ELF-1 (cell line): ENCODE measurements around the gene ADSS2.

Experiments used
- DNase-seq: peaks from one replicate; pipeline ENCODE4 v3.0.0-alpha.2; 2016; ENCODE audit warnings: low read depth, low spot score

The ADSS2 gene

DNA sequence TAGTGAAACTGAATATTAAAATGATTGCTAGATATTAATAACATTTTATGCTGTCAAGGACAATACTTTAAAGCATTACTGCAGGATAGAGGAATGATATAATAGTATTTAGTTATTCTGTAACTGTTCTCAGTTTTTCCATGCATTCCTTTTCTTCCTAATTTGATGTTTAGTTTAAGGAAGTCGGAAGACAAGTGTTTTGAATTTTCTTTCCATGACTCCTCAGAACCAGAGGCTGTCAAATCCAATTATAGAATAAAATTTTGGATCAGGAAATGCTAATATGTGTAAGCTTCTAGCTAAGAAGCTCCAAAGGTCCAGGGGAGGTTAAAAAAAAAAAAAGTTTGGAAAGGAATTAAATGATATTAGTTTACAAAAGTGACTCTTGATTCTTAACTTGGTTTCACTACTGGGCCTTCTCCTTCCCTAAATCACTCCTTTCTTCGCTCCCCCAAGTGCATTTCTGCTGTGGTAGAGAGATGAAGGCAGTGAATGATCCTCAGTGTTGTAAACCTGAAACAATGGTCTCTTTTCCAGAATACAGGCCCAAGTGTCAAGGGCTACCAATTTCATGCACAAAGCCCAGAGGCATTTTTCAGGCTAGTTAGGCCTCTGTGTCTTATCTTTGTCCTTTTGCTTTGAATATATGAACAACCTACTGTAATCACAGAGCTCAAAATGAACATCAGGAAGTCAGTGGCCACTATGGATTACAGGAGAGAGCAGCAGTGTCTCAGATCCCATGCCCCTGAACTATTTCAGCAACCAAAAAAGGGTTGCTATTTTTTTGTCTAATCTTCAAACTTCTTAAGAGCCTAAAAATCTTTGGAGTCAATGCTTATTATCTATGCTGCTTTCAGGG lies 6.2 kb downstream of the ADSS2 start:
- DNase-seq, result no peak

DNA sequence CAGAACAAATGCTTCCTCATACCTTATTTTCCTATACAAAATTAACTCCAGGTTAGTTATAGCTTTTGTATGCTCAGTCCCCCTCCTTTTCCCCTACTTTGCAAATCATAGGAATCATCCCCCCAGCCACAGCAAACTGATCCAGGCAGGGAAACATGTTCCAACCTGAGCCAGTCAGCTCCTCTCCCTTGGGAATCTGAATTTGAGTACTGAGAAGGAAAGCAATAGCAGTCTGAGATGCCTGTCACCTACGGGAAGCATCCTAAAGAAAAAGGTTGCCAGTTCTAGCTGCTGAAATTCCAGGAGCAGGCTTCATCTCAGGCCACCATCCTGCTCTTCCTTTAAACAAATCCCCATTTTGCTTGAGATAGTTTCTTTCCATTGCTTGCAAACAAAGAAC lies 6.9 kb downstream of the ADSS2 start:
- no peak for DNase-seq

DNA sequence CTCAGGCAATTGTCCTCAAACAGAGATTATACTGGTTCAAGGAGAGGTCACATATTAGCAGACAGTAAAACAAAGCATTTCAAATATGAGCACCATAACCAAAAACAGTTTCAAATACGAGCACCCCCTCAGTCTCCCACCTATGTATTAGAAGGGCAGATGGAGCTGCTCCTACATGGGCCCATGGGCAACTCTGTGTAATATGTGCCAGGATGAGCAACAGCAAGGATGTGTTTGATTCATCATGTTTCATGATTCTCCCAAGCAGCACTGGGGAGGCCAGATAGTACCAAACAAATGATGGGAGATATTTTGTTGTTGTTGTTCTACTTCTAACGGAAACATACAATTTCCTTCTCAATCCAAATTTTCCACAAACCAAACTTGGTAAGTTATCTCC lies 8.9 kb downstream of the ADSS2 start:
- DNase-seq, result no peak

DNA sequence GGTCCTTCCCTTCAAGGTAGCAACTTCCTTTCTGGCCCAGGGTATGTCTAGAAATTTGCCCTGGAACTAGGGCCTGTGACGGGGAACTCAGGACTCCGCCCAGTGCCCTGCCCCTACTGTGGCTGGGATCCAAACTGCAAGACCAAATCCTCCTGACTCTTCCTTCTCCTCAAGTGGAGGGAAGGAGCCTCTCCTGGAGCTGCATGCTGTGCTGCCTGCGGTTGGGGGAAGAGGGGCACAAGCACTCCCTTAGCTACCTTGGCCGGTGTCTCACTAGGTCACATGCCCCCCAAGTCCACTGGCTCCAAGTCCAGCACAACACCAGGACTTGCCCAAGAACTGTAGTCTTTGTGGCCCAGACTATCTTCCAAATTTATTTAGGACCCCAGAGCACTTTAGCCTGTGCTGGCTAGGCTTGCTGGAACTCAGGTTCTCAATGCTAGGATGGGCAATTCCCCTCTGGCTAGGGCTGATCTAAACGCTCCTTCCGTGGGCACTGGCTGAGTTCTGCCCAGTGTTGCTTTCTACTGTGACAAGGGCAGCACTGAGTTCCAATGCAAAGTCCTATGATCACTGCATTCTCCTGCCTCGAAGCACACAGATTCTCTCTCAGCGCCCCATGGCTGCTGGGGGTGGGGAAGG lies 12.2 kb downstream of the ADSS2 start:
- DNase-seq, result peak; percentile 39

DNA sequence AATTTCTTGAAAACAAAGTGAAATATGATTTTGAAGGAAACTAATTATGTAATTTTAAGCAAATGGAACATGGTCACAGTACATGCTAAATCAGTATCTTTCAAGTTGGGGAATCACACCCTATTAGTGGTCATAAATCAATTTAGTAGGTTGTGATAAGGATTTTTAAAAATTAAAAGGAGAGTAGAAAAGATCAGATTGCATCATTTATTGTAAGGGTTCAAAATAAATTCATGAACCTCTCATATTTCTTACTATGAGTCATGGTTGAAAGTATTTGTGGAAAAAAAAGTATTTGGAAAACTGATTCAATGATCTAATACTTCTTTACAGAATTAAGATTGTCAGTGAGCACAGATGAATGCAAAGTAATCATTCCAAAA lies 14.6 kb downstream of the ADSS2 start:
- DNase-seq, result no peak

DNA sequence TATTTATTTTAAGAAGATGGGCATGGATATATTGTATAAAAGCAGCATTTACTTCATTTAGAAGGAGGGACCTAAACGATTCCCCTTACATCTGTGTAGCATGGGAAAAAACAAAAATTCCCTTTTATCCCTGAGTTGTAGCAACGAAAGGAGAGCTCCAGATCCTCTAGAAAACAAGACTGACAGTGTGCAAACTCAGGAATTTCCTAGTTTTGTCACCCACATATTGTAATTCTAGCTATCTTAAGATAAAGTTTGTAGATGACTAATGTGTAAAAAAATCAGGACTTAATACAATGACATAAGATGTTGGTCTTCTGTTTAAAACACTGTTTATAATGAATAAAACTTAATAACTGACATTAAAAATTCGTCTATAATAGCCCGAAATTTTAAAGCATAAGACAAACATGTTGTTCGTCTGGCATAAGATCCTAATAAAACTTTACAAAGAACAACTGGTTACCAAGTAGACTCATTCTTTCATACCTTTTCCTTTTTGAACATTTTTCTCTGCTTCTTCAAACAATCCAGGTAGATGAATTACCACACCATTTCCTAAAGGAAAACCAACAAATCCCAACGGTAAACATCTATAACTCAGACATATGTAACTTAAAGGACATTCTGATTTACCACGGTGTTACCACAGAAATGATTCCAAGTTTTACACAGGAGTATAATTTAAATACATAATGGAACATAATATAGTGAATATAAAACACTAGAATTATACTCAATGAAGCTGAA lies 15.2 kb downstream of the ADSS2 start:
- no peak for DNase-seq

DNA sequence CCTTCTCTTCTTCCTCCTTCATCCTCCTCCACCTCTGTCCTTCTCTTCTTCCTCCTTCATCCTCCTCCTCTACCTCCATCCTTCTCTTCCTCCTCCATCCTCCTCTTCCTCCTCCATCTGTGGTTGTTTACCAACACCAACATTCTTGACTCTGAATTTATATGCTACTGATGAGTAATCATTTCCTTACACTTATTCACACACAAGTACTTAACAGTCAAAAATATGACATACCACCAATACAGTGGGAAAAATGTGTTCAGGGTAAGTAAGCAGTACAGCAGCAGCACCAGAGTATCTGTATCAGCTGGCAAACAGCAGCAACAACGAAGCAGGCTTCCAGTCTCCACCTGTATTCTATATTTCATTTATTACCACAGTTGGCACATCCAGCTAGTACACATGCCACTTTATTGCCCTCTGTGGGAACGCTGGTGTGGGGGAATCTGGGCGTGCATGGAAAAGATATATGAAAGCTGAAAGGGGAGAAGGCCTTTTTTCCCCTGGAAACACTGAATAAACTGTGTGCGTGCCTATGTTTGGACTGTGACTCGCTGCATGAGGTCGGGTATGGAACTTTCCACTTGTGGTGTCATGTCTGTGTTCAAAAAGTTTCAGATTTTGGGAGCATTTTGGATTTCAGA lies 16.0 kb downstream of the ADSS2 start:
- no peak for DNase-seq

DNA sequence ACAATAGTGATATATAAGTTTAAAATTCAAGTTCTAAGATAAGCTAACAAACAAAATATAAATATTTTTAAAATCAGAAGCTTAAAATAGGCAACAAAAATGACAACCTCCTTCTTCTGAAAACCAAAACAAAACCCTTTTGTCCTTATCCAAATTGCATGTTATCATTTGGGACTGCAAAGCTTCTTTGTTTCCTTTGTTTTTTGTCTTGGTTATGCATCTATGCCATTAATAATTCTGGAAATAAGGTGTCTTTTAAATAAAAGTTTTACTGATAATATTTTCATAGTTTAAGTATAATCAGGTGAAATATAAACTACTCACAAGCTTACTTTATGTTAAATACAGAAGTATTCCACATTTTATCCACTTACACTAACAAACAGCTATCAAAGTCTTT lies 20.5 kb downstream of the ADSS2 start:
- DNase-seq, result no peak

DNA sequence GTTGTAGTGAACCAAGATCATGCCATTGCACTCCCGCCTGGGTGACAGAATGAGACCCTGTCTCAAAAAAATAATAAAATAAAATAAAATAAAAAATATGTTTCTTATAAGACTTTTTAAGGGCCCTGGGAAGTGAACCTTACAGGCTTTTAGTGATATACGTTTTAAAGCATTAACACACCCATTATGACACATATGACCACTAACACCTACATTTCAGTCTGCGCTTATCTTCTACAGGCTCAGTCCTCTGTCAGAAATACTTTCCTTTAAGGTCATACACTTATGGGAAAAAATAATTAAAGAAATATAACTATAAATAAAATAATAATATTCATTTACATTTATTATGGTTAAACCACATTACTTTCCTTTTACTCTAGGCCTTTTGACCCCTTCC lies 21.9 kb downstream of the ADSS2 start:
- DNase-seq, result no peak

DNA sequence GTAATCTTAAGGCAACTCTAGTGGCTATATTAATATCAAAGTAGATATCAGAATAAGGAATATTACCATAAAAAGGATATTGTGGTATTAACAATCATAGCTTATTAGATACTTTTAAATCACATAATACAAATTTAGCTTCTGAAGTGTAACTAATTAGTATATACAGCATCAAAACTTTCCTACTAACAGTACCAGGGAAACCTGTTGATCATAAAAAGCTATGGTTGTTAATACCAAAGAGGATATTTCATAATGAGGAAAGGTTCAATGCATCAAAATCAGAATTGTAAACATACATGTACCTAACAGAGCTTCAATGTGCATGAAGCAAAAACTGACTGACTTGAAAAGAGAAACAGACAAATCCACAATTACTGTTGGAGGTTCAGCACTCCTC lies 24.1 kb downstream of the ADSS2 start:
- no peak for DNase-seq

DNA sequence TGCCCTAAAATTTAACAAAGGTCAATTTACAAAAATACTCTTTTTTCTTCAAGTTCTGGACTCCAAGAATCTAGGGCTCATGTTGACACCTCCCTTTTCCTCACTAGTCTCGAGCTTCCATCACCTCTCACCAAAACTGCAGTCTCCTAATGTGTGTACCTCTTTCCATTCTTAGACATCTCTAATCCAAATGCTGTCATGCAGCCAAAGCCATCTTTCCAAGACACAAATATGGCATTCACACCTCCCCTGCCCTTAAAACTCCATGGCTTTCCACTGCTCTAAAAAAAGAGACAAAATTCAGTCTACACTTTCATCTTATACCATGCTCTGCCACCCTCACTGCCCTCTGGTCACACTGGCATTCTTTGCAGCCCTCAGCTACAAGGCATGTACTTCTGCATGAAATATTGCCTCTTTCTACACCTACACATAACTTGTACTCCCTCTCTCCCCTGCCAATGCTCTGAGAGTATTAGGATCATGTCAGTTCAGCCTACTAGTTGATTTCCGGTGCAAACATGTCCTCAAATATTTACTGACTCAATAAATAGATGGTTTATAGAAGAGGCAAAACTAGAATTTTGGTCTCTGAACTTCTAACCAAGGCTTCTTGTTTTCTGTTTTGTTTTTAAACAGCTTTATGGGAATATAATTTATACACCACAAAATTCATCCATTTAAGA lies 26.9 kb downstream of the ADSS2 start:
- DNase-seq, result no peak

DNA sequence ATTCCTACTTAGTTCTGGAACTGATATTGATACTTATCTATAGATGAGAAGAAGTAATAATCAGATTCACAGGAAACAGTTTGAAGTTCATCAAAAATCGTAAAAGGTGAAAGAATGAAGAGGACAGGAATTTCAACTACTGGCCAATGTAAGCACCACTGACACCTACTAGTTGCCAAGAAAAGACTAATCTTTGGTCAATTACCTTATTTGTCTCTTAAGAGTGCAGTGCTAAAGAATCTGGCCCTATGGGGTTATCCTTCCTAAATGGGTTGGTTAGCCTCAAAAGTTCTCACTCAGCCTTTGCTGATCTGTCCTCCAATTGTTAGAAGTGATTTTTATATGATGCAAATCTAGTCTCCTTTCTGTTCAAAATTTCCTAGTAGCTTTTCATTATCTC lies 29.5 kb downstream of the ADSS2 start:
- DNase-seq, result no peak

DNA sequence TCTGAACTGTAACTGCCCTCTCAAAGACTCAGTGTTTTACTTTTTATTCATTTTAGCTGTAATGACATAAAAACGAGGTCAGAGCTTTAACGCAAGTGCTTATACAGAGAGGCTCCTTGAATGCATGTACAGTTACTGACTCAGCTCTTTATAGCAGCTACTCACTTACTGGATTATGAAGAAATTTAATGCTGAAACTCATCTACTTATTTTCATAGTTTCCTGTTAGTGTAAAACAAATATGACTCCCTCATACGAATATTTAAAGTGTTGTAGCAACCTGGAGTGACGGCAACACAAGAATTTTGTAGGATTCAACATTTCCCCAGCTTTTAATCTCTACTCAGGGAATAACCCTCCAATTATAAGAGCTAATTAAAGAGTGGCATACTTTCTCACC lies 32.7 kb downstream of the ADSS2 start:
- no peak for DNase-seq

DNA sequence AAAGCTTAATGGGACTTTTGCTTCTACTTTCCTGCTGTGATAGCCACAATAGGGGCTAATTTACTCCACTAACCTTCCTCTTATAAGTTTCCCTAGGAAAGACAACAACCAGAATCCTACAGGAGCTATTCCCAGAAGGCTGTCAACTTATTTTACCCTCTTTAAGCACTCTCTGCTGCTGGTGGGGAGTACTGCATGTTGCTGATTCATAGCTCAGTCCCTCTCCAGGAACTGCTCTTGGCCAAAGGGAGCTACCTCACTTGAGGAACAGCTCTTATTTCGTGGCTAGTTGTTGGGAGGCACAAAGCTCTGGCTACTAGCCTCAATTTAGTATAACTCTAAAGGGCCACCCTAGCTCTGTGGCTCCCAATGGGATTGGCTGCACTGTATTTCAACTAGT lies 37.2 kb downstream of the ADSS2 start:
- peak; percentile 16 for DNase-seq

DNA sequence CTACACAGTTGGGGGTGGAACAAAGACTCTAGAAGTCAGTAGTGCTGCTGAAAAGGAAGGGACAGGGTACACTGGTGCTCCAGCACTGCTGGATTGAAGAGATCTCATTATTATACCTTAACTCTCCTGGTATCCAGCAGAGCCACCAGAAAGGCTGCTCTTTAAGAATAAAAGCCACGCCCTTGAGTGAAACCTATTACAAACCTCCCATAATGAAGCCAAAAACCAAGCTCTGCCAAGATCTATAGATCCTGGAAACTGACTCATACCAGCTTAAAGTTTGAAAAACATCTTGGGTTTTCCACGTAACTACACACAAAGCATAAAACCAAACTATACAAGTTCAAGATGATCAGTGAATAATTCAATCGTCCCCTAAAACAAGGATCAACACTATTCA lies 38.0 kb downstream of the ADSS2 start:
- no peak for DNase-seq

DNA sequence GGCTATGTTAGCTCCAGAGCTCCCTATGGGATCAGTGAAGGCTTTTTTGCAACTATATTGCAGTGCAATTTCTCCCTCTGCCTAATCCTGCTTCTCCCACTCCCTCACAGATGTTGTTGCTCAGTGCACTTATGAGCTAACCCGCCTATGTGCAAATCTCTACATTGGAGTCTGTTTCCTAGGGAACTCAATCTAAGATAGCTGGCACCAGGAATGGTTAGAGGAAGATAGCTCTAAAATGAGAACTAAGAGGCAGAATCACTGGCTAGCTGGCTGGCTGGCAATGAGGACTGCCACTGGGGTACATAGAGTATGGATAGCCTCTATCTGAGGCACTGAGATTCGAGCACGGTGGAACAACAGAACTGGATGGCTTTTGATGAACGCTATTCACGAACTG lies 39.5 kb downstream of the ADSS2 start:
- no peak for DNase-seq

DNA sequence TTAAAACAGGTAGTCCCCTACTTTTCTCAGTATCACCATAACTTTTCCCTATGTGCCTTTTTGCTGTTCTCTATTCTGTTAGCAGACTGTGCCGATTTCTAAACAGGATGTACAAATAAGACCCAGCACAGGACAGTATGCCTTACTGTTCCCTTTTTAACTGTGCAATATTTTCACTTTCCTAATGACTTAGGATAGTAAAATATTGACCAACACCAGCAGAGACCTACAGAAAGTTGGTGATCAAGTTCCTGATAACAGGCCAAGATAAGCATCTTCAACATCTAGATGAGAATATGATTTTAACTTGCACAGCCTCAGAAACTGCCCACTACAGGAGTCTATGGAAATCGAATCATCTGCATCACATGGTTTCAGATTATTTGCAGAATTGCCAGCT lies 42.0 kb downstream of the ADSS2 start:
- no peak for DNase-seq

DNA sequence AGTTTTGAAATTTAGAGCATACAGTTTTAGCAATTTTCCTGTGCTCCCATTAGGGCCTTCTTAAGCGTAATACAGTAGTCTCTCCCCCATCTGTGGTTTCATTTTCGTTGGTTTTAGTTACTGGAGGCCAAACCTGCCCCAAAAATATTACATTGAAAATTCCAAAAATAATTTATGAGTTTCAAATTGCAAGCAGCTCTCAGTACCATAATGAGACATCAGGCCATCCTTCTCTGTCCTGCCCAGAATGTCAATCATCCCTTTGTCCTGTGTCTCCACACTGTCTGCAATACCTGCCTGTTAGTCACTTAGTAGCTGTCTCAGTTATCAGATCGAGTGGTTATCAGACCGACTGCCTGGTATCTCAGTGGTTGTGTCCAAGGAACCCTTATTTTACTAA lies 45.4 kb downstream of the ADSS2 start:
- DNase-seq, result no peak

DNA sequence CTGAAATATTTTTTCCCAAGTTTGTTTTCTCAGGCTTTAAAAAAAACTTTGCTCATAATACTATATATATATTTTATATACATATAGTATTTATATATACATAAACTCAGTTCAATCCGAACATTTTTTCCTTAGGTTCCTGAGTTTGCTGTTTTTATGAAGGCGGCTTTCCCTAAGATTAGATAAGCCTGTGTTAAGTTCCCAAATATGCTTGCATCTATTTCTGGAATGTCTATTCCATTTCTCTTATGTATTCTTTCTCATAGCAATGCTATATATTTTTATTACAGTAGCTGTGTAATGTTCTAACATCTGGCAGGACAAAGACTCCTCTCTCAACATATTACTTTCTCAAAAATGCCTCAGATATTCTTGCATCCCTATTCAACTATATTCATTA lies 45.9 kb downstream of the ADSS2 start:
- DNase-seq, result no peak

DNA sequence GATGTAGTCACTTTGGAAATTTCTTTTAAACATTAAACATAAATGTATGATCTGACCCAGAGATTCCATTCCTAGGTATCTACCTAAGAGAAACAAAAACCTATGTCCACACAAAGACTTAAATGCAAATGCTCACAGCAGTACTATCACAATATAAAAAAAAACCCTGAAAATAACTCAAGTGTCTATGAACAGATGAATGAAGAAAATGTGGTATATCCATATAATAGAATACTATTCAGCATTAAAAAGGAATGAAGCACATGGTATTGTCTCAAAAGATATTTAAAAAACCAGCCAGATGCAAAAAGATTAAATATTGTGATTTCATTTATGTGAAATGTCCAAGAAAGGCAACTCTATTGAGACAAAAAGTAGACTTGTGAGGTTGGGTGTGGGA lies 48.3 kb downstream of the ADSS2 start:
- no peak for DNase-seq

DNA sequence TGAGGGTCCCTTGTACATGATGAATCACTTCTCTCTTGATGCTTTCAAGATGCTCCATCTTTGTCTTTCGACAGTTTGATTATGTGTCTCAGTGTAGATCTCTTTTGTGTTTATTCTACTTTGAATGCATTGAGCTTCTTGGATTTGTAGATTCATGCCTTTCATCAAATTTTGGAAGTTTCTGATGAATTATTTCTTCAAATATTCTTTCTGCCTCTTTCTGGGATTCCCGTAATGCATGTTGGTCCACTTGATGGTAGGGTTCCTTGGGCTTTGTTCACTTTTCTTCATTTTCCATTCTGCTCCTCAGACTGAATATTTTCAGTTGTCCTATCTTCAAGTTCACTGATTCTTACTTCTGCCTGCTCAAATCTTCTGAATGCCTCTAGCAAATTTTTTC lies 50.7 kb downstream of the ADSS2 start:
- no peak for DNase-seq

DNA sequence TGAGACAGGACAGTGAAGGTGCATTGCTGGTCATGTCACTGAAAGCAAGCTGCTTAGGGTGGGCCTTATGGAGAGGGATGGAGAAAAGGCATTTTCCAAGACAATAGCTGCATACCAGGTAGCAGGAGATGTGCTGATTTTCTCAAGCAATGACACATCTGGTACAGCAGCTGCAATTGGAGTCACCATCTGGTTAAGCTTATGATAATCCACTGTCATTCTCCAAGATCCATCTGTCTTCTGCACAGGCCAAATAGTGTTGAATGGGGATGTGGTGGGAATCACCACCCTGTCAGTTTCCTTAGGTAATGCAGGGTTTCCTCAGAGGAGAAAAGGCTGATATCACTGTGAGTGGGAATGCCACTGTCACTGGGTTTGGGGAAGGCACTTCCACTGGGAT lies 54.6 kb downstream of the ADSS2 start:
- no peak for DNase-seq
